DND-41 (cell line): ENCODE results near the gene PCDHGA9.
"Not testable (repeated sequence)": the region's sequence is repeated elsewhere in the genome, so short reads cannot be mapped to it uniquely, and the experiment has no call there.

Experiments
- ATAC-seq: fragments of 200-7000 bp; cut with Tn5 transposase; 3 replicates; pipeline ENCODE4 v1.9.1; 2021; ENCODE audit warnings: low read depth; ENCODE audit not compliant: insufficient read depth
- DNase-seq: peaks from one replicate; pipeline ENCODE4 v3.0.0-alpha.2; 2020
- H2AFZ ChIP-seq: 2 replicates; pipeline ENCODE4 v1.6.0; 2012; ENCODE audit warnings: low read depth, low read length
- H3K27ac ChIP-seq: 2 replicates; pipeline ENCODE4 v1.5.1; 2012; ENCODE audit warnings: low read length, inconsistent platforms
- H3K27me3 ChIP-seq: fragments of 200-600 bp; sonication (generic); 2 replicates; pipeline ENCODE4 v1.6.0; 2012; ENCODE audit warnings: low read length, mild to moderate bottlenecking, inconsistent platforms; ENCODE audit not compliant: insufficient read depth, poor library complexity
- H3K36me3 ChIP-seq: 2 replicates; pipeline ENCODE4 v1.5.1; 2012; ENCODE audit warnings: low read length, inconsistent platforms; ENCODE audit not compliant: insufficient read depth
- H3K4me1 ChIP-seq: 2 replicates; pipeline ENCODE4 v1.5.1; 2012; ENCODE audit warnings: mild to moderate bottlenecking, low read length; ENCODE audit not compliant: insufficient read depth
- H3K4me2 ChIP-seq: 2 replicates; pipeline ENCODE4 v1.6.0; 2012; ENCODE audit warnings: mild to moderate bottlenecking, moderate library complexity, low read length, inconsistent platforms; ENCODE audit not compliant: insufficient read depth
- H3K4me3 ChIP-seq, 2 experiments: fragments of 200-600 bp in 1 of 2; shearing (Covaris generic) in 1 of 2; 2 replicates each; pipeline ENCODE4 v1.5.1; 2012 to 2016; ENCODE audit warnings: inconsistent platforms in 2 of 2, low read length in 2 of 2, mild to moderate bottlenecking in 2 of 2, low read depth in 1 of 2, moderate library complexity in 1 of 2
- H3K79me2 ChIP-seq: 2 replicates; pipeline ENCODE4 v1.6.0; 2012; ENCODE audit warnings: low read length, inconsistent platforms; ENCODE audit not compliant: insufficient read depth
- H3K9ac ChIP-seq: 2 replicates; pipeline ENCODE4 v1.6.0; 2012; ENCODE audit warnings: low read depth, mild to moderate bottlenecking, inconsistent platforms, low read length, moderate library complexity
- H3K9me3 ChIP-seq: 2 replicates; pipeline ENCODE4 v1.5.1; 2012; ENCODE audit warnings: low read length, moderate library complexity, mild to moderate bottlenecking, inconsistent platforms; ENCODE audit not compliant: insufficient read depth, severe bottlenecking
- H4K20me1 ChIP-seq: 2 replicates; pipeline ENCODE4 v1.6.0; 2012; ENCODE audit warnings: low read length; ENCODE audit not compliant: insufficient read depth
- EZH2 ChIP-seq: IDR thresholded peaks from 3 replicates; pipeline ENCODE4 v1.6.1; 2012; ENCODE audit warnings: borderline replicate concordance, low read depth, mild to moderate bottlenecking, moderate library complexity, low read length, inconsistent platforms; ENCODE audit not compliant: severe bottlenecking
- TF ChIP-seq, protein P1 (sequence below): IDR thresholded peaks from 2 replicates; pipeline ENCODE4 v1.5.1; 2012; ENCODE audit warnings: borderline replicate concordance, low read length, moderate library complexity, mild to moderate bottlenecking; ENCODE audit not compliant: poor library complexity, severe bottlenecking; ENCODE audit errors: extremely low read depth

The PCDHGA9 gene

DNA sequence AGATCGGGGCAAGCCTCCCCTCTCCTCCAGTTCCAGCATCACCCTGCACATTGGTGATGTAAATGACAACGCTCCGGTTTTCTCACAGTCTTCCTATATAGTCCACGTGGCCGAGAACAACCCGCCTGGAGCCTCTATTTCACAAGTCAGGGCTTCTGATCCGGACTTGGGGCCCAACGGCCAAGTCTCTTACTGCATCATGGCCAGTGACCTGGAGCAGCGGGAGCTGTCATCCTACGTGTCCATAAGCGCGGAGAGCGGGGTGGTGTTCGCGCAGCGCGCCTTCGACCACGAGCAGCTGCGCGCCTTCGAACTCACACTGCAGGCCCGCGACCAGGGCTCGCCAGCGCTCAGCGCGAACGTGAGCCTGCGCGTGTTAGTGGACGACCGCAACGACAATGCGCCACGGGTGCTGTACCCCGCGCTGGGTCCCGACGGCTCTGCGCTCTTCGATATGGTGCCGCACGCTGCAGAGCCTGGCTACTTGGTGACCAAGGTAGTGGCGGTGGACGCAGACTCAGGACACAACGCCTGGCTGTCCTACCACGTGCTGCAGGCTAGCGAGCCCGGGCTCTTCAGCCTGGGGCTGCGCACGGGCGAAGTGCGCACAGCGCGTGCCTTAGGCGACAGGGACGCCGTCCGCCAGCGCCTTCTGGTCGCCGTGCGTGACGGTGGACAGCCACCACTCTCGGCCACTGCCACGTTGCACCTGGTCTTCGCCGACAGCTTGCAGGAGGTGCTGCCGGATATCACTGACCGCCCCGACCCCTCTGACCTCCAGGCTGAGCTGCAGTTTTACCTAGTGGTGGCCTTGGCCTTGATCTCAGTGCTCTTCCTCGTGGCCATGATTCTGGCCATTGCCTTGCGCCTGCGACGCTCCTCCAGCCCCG lies 13.2 kb upstream of the PCDHGA9 start:
- Histone ChIP-seq H3K27ac (no peak overlapping the region), H4K20me1 (no peaks in the 10 kb centered on the region), H3K4me3 (no peak overlapping the region), H3K27me3 (no peaks in the 10 kb centered on the region), H3K4me2 (no peak overlapping the region), H3K4me1 (no peaks in the 10 kb centered on the region), H3K79me2 (no peaks in the 10 kb centered on the region), H3K36me3 (no peaks in the 10 kb centered on the region), H3K9me3 (no peaks in the 10 kb centered on the region), H3K9ac (no peak overlapping the region), H2AFZ (no peak overlapping the region)
- no peak for DNase-seq
- ATAC-seq = no peak
- no peak for TF ChIP-seq EZH2
- TF ChIP-seq, protein P1, sequence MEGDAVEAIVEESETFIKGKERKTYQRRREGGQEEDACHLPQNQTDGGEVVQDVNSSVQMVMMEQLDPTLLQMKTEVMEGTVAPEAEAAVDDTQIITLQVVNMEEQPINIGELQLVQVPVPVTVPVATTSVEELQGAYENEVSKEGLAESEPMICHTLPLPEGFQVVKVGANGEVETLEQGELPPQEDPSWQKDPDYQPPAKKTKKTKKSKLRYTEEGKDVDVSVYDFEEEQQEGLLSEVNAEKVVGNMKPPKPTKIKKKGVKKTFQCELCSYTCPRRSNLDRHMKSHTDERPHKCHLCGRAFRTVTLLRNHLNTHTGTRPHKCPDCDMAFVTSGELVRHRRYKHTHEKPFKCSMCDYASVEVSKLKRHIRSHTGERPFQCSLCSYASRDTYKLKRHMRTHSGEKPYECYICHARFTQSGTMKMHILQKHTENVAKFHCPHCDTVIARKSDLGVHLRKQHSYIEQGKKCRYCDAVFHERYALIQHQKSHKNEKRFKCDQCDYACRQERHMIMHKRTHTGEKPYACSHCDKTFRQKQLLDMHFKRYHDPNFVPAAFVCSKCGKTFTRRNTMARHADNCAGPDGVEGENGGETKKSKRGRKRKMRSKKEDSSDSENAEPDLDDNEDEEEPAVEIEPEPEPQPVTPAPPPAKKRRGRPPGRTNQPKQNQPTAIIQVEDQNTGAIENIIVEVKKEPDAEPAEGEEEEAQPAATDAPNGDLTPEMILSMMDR = no peak

DNA sequence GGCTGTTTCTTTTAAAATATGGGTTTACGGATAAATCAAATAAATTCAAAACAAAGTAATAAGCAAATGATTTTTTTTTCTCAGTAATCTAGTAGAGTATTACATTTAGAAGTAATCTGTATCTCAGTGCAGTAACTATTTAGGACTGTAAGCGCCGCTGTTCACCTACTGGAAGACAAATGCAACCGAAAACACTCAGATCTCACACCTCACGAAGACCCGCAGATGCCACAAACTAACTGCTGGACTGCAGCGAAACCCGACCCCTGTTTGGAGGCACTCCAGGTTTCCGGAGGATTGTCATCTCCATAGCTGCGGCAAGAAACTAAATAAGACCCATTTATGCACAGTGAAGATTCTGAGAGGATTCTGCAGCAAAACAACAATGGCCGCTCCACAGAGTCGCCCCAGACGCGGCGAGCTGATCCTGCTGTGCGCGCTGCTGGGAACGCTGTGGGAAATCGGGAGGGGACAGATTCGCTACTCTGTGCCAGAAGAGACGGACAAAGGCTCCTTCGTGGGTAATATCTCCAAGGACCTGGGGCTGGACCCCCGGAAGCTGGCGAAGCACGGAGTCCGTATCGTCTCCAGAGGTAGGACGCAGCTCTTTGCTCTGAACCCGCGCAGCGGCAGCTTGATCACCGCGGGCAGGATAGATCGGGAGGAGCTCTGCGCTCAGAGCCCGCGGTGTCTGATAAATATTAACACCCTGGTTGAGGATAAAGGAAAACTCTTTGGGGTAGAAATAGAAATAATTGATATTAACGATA lies 10.0 kb upstream of the PCDHGA9 start, which contains the start of gene PCDHGA8:
Gene PCDHGA8 (plus strand): TSS at position 205 of the 770 bp plus-strand sequence. CDS start 181 bp downstream, at position 386.
- Histone ChIP-seq H3K9ac (no peak within 1 kb of the TSS), H3K4me2 (no peak within 1 kb of the TSS), H3K4me1 (no peaks in the 10 kb centered on the region), H3K79me2 (no peaks in the 10 kb centered on the region), H3K36me3 (no peaks in the 10 kb centered on the region), H2AFZ (no peak within 1 kb of the TSS), H3K27ac (no peak within 1 kb of the TSS), H3K4me3 (no peak within 1 kb of the TSS), H3K27me3 (no peaks in the 10 kb centered on the region), H3K9me3 (no peaks in the 10 kb centered on the region), H4K20me1 (no peaks in the 10 kb centered on the region)
- no peak for TF ChIP-seq EZH2
- TF ChIP-seq, protein P1 = no peak
- ATAC-seq (no peak), DNase-seq (no peak)

DNA sequence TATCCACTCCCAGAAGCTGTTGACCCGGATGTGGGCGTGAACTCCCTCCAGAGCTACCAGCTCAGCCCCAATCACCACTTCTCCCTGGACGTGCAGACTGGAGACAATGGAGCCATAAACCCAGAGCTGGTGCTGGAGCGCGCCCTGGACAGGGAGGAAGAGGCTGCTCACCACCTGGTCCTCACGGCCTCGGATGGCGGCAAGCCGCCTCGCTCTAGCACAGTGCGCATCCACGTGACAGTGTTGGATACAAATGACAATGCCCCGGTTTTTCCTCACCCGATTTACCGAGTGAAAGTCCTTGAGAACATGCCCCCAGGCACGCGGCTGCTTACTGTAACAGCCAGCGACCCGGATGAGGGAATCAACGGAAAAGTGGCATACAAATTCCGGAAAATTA lies 9.3 kb upstream of the PCDHGA9 start:
- no peak overlapping the region for H3K27ac ChIP-seq
- H3K27me3 ChIP-seq = no peaks in the 10 kb centered on the region
- no peak overlapping the region for H2AFZ ChIP-seq
- ATAC-seq = no peak
- H3K79me2 ChIP-seq = no peaks in the 10 kb centered on the region
- DNase-seq = no peak
- H3K4me1 ChIP-seq = no peaks in the 10 kb centered on the region
- H4K20me1 ChIP-seq = no peaks in the 10 kb centered on the region
- TF ChIP-seq, protein P1 = no peak
- no peak for TF ChIP-seq EZH2
- H3K36me3 ChIP-seq = no peaks in the 10 kb centered on the region
- H3K4me2 ChIP-seq = no peak overlapping the region
- no peak overlapping the region for H3K9ac ChIP-seq
- H3K9me3 ChIP-seq = no peaks in the 10 kb centered on the region
- H3K4me3 ChIP-seq = no peak overlapping the region

DNA sequence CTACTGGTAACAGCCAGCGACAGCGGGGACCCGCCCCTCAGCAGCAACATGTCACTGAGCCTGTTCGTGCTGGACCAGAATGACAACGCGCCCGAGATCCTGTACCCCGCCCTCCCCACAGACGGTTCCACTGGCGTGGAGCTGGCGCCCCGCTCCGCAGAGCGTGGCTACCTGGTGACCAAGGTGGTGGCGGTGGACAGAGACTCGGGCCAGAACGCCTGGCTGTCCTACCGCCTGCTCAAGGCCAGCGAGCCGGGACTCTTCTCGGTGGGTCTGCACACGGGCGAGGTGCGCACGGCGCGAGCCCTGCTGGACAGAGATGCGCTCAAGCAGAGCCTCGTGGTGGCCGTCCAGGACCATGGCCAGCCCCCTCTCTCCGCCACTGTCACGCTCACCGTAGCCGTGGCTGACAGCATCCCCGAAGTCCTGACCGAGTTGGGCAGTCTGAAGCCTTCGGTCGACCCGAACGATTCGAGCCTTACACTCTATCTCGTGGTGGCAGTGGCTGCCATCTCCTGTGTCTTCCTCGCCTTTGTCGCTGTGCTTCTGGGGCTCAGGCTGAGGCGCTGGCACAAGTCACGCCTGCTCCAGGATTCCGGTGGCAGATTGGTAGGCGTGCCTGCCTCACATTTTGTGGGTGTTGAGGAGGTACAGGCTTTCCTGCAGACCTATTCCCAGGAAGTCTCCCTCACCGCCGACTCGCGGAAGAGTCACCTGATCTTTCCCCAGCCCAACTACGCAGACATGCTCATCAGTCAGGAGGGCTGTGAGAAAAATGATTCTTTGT lies 8.0 kb upstream of the PCDHGA9 start:
- not testable (repeated sequence) for H2AFZ ChIP-seq, H4K20me1 ChIP-seq, H3K9ac ChIP-seq, H3K4me1 ChIP-seq, H3K4me2 ChIP-seq, H3K79me2 ChIP-seq, H3K36me3 ChIP-seq, H3K9me3 ChIP-seq, ATAC-seq, H3K27ac ChIP-seq, DNase-seq, H3K27me3 ChIP-seq, H3K4me3 ChIP-seq
